Kidney (tissue), 14 donors: ENCODE measurements around the gene ZNF648. TPM values are rescaled to one million over a fixed set of nuclear protein-coding genes. Genes with fewer than 3 reads are reported as not detected.

Experiments used
- DNase-seq, 5 donors: peaks; one replicate each; pipeline ENCODE4 v3.0.0-alpha.2; 2013 to 2020
- FAIRE-seq: peaks from 2 replicates; lab custom pipeline; 2012; peaks lifted over from hg19 to GRCh38; lab: Jason Lieb, UNC
- H3K27ac ChIP-seq, 2 donors: one replicate each; pipeline ENCODE4 v1.7.0; 2013; ENCODE audit warnings: low read depth in 2 of 2, low read length in 2 of 2, inconsistent platforms in 1 of 2
- H3K27me3 ChIP-seq: one replicate; pipeline ENCODE4 v1.7.1; 2013; ENCODE audit warnings: low read length, inconsistent platforms; ENCODE audit not compliant: control insufficient read depth, insufficient read depth
- H3K36me3 ChIP-seq, 3 donors: one replicate each; pipeline versions ENCODE4 v1.7.0 to v1.7.1; 2013; ENCODE audit warnings: low read length in 3 of 3, control low read depth in 1 of 3, inconsistent platforms in 1 of 3; ENCODE audit not compliant: insufficient read depth in 3 of 3, control insufficient read depth in 2 of 3
- H3K4me1 ChIP-seq, 3 donors: one replicate each; pipeline versions ENCODE4 v1.7.0 to v1.7.1; 2013; ENCODE audit warnings: low read length in 3 of 3, inconsistent platforms in 1 of 3, low read depth in 1 of 3; ENCODE audit not compliant: control insufficient read depth in 2 of 3, insufficient read depth in 2 of 3
- H3K4me3 ChIP-seq, 3 donors: one replicate each; pipeline versions ENCODE4 v1.7.0 to v1.8.1; 2013; ENCODE audit warnings: low read length in 3 of 3, control low read depth in 1 of 3, inconsistent platforms in 1 of 3
- H3K9ac ChIP-seq, 3 donors: one replicate each; pipeline versions ENCODE4 v1.7.0 to v1.7.1; 2013; ENCODE audit warnings: low read length in 3 of 3, control low read depth in 1 of 3, inconsistent platforms in 1 of 3
- H3K9me3 ChIP-seq, 3 donors: one replicate each; pipeline versions ENCODE4 v1.7.0 to v1.7.1; 2013; ENCODE audit warnings: low read length in 3 of 3, control low read depth in 1 of 3, inconsistent platforms in 1 of 3; ENCODE audit not compliant: control insufficient read depth in 2 of 3, insufficient read depth in 1 of 3
- intact Hi-C: fragments of 100-400 bp; cut with DNase I; formaldehyde crosslinking; loops from one replicate; pipeline ENCODE4 v1.11.1; 2022
- polyA plus RNA-seq: library from polyadenylated mRNA; stranded (reverse); fragments of 350-450 nt; fragmentation: Illumina TruSeq; extraction: RNeasy Lipid Tissue Mini Kit (QIAGEN cat#74804); gene quantifications from one replicate; pipeline ENCODE4 v1.2.3, GENCODE V29; 2014; ENCODE audit warnings: low read depth, low replicate concordance; ENCODE audit not compliant: insufficient read depth
- total RNA-seq: library from RNA; stranded (reverse); fragmentation: NEBNext Ultra II Directional; extraction: Animal tissue kit (Norgen Biotek cat#: 25700); gene quantifications from one replicate; pipeline ENCODE4 v1.2.1, GENCODE V29; 2021
- TF ChIP-seq, protein P1 (sequence below): IDR thresholded peaks from 3 replicates; pipeline ENCODE4 v1.5.1; 2012; ENCODE audit warnings: mild to moderate bottlenecking, moderate library complexity, borderline replicate concordance; ENCODE audit not compliant: insufficient read depth; ENCODE audit errors: extremely low read depth
- donor health status: control.
- donor health status: control.
- donor health status: control.
- donor health status: control.
- donor health status: control.
- donor health status: DM: yes; HTN: yes; CAD: no.
- donor health status: Normal renal cell carcinoma (clear cell type).

ZNF648 gene
- total and polyA plus RNA-seq, 2 donors from 2014 or later = not detected

- Histone ChIP-seq H3K4me3 (peak overlapping the region in 2 of 3 donors; percentile 26 to 32), H3K9me3 (no peaks in the 10 kb centered on the region), H3K36me3 (no peaks in the 10 kb centered on the region), H3K27ac (no peak overlapping the region), H3K27me3 (no peaks in the 10 kb centered on the region), H3K9ac (peak overlapping the region in 1 of 3 donors; percentile 53), H3K4me1 (peaks cover 0 to 4% (median 0%) of the 10 kb centered on the region in 3 donors)
- no peak for FAIRE-seq
- TF ChIP-seq, protein P1, sequence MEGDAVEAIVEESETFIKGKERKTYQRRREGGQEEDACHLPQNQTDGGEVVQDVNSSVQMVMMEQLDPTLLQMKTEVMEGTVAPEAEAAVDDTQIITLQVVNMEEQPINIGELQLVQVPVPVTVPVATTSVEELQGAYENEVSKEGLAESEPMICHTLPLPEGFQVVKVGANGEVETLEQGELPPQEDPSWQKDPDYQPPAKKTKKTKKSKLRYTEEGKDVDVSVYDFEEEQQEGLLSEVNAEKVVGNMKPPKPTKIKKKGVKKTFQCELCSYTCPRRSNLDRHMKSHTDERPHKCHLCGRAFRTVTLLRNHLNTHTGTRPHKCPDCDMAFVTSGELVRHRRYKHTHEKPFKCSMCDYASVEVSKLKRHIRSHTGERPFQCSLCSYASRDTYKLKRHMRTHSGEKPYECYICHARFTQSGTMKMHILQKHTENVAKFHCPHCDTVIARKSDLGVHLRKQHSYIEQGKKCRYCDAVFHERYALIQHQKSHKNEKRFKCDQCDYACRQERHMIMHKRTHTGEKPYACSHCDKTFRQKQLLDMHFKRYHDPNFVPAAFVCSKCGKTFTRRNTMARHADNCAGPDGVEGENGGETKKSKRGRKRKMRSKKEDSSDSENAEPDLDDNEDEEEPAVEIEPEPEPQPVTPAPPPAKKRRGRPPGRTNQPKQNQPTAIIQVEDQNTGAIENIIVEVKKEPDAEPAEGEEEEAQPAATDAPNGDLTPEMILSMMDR = peak; percentile 91
- peak; percentile 87 to 91 (median 89) for DNase-seq
- intact Hi-C loops = loop anchor here (10.0 kb wide), 1 partner anchor 320 kb away; the partner anchor contains the start of gene TEDDM1
Measured at GRCh38 chr1:182084487-182085316, 23.2 kb upstream of the ZNF648 start.

DNA sequence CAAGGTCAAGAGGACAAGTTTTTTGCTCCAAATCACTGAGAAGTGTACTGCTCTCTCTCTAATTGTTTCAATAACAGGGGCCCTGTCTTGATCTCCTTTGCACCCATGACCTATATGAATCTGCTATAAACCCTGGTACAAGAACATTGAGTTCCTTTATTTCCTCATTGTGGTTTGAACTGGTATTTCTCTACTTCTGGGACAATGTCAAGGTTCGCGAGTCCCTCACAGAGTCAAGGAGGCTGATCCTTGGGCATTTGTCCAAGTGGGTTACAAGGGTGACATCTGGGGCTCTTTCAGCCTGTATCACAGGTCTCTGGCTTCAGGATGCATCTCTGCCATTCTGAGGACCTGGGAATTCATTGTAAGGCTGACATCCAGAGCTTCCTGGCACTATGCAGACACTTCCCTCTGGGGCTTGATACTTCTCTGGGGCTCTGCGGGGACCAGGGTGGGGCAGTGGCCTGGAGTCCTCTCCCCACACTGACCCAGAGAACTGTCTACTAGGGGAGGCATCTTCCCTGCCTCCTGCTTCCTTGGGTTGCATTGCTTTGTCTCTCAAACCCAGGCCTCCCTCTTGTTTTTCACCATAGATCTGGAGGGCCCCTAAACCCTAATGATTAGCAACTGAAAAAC lies 22.5 kb upstream of the ZNF648 start:
- Histone ChIP-seq H3K27me3 (no peaks in the 10 kb centered on the region), H3K36me3 (no peaks in the 10 kb centered on the region), H3K9ac (no peak overlapping the region), H3K9me3 (no peaks in the 10 kb centered on the region), H3K4me3 (no peak overlapping the region), H3K4me1 (peaks cover 0 to 4% (median 0%) of the 10 kb centered on the region in 3 donors), H3K27ac (no peak overlapping the region)
- FAIRE-seq (no peak), DNase-seq (no peak)
- intact Hi-C loops = loop anchor here (10.0 kb wide), 1 partner anchor 321 kb away; the partner anchor contains the start of gene TEDDM1
- TF ChIP-seq, protein P1 = no peak

GRCh38 chr1:182080955-182081582 lies 19.6 kb upstream of the ZNF648 start:
- intact Hi-C loops = loop anchor here (10.0 kb wide), 1 partner anchor 324 kb away; the partner anchor contains the start of gene TEDDM1
- FAIRE-seq = no peak
- TF ChIP-seq, protein P1 = peak; percentile 51
- Histone ChIP-seq H3K9me3 (no peaks in the 10 kb centered on the region), H3K4me3 (no peak overlapping the region), H3K4me1 (peaks cover 0 to 4% (median 0%) of the 10 kb centered on the region in 3 donors), H3K27ac (no peak overlapping the region), H3K27me3 (no peaks in the 10 kb centered on the region), H3K36me3 (no peaks in the 10 kb centered on the region), H3K9ac (no peak overlapping the region)
- DNase-seq = peak in 2 of 5 donors; percentile 59 to 77
